Astrocyte (in vitro differentiated cells and primary cell): ENCODE data around the gene EPS8L1.

ENCODE experiments used
- EZH2 ChIP-seq: IDR thresholded peaks from 2 replicates; pipeline ENCODE4 v1.6.1; 2012; ENCODE audit warnings: mild to moderate bottlenecking, low read length, inconsistent platforms; ENCODE audit not compliant: insufficient read depth
- TF ChIP-seq, protein P1 (sequence below): IDR thresholded peaks from 2 replicates; pipeline ENCODE4 v1.5.1; 2011; ENCODE audit warnings: low read depth, mild to moderate bottlenecking, inconsistent platforms, low read length, moderate library complexity; ENCODE audit not compliant: insufficient read depth

DNA sequence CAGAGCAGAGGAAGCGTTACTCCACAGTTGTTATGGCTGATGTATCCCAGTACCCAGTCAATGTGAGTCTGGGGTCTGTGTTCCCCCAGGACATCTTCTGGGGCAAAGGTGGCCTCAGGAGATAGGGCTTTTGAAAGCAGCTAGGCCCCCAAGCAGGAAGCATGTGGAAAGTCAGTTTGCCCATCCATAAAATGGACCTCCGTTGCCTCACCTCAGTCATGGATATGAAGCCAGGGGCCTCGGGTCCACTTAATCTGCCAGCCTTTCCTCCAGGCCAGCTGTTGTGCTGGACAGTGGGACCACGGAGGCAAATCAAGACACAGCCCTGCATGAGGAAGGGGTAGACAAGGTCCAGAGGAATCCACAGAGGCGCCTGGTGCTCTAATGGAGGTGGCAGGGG lies 3.3 kb downstream of the EPS8L1 start:
- TF ChIP-seq, protein P1, sequence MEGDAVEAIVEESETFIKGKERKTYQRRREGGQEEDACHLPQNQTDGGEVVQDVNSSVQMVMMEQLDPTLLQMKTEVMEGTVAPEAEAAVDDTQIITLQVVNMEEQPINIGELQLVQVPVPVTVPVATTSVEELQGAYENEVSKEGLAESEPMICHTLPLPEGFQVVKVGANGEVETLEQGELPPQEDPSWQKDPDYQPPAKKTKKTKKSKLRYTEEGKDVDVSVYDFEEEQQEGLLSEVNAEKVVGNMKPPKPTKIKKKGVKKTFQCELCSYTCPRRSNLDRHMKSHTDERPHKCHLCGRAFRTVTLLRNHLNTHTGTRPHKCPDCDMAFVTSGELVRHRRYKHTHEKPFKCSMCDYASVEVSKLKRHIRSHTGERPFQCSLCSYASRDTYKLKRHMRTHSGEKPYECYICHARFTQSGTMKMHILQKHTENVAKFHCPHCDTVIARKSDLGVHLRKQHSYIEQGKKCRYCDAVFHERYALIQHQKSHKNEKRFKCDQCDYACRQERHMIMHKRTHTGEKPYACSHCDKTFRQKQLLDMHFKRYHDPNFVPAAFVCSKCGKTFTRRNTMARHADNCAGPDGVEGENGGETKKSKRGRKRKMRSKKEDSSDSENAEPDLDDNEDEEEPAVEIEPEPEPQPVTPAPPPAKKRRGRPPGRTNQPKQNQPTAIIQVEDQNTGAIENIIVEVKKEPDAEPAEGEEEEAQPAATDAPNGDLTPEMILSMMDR, result no peak
- TF ChIP-seq EZH2, result no peak
